Fibroblast of villous mesenchyme (primary cell): ENCODE measurements around the gene OTUD3. TPM values are rescaled to one million over a fixed set of nuclear protein-coding genes. Genes with fewer than 3 reads are reported as not detected.

ENCODE experiments used
- DNase-seq: peaks from one replicate; pipeline ENCODE4 v3.0.0-alpha.2; 2010; ENCODE audit warnings: low read depth
- H3K4me3 ChIP-seq: 2 replicates; pipeline ENCODE4 v1.5.1; 2011; ENCODE audit warnings: low read depth, mild to moderate bottlenecking, low read length
- total RNA-seq: library from RNA; depleted of rRNA; stranded (reverse); fragments of >200 nt; gene quantifications from 2 replicates; pipeline ENCODE4 v1.2.3, GENCODE V29; 2012
- TF ChIP-seq, protein P1 (sequence below): IDR thresholded peaks from 2 replicates; pipeline ENCODE4 v1.5.1; 2012; ENCODE audit warnings: low read depth, mild to moderate bottlenecking, low read length; ENCODE audit not compliant: insufficient read depth

OTUD3 gene
- total RNA-seq, 1 donor = 13.4 TPM

DNA sequence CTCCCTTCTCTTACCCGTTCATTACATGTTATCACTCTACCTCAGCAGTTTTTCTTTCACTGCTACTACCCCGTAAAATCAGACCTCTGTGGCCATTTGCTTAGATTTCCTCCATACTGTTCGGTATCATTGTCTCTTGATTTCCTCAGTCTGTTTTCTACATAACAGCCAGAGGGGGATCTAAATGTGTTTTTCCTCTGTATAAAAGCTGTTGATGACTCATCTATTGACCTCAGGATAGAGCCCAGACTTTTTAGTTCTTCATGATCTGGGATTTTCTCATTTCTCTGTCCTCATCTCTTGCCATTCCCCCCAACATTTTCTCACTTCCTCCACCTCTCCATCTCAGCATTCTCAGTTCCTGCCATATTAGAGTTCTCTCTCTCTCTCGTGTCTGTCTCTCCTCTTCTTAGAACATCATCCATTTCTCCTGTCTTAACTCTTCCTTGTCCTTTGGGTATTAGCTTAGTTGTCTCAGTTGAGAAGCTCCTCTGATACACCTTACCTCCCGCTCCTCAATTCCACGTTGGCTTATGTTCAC is 10.5 kb downstream of the OTUD3 start:
- TF ChIP-seq, protein P1, sequence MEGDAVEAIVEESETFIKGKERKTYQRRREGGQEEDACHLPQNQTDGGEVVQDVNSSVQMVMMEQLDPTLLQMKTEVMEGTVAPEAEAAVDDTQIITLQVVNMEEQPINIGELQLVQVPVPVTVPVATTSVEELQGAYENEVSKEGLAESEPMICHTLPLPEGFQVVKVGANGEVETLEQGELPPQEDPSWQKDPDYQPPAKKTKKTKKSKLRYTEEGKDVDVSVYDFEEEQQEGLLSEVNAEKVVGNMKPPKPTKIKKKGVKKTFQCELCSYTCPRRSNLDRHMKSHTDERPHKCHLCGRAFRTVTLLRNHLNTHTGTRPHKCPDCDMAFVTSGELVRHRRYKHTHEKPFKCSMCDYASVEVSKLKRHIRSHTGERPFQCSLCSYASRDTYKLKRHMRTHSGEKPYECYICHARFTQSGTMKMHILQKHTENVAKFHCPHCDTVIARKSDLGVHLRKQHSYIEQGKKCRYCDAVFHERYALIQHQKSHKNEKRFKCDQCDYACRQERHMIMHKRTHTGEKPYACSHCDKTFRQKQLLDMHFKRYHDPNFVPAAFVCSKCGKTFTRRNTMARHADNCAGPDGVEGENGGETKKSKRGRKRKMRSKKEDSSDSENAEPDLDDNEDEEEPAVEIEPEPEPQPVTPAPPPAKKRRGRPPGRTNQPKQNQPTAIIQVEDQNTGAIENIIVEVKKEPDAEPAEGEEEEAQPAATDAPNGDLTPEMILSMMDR = no peak
- peak; percentile 31 for DNase-seq
- no peak overlapping the region for H3K4me3 ChIP-seq

DNA sequence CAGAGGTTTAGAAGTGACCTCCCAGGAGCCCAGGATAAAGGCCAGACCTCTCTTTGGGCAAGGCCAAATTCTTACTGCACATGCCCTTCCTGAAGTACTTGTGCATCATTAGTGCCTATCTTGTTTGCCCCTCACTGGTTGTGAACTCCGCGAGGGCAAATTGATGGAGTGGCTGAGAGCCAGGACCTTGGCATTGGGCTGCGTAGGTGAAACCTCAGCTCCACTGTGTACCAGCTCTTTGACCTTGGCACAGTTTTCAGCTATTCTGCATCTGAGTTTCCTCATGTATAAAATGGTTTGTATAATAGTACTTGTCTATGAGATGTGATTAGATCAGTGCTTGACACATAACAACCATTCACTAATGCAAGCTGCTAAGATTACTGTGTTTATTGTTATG is 11.5 kb downstream of the OTUD3 start:
- H3K4me3 ChIP-seq = no peak overlapping the region
- TF ChIP-seq, protein P1 = no peak
- no peak for DNase-seq

DNA sequence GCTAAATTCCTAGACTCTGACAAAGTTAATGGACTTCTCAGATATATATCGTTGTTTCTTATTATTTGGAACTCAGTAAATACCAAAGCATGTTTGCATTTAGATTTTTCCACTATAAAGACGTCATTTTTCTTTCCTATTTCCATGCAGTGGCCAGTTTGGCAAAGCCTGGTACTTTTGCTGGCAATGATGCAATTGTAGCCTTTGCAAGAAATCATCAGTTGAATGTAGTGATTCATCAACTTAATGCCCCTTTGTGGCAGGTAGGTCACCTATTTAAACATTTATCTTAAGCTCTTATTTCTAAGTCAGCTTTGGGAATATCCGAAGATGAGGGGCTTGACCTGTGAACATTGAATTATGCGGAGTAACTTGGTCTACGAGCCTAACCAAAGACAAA is 12.0 kb downstream of the OTUD3 start:
- no peak overlapping the region for H3K4me3 ChIP-seq
- TF ChIP-seq, protein P1 = no peak
- no peak for DNase-seq

DNA sequence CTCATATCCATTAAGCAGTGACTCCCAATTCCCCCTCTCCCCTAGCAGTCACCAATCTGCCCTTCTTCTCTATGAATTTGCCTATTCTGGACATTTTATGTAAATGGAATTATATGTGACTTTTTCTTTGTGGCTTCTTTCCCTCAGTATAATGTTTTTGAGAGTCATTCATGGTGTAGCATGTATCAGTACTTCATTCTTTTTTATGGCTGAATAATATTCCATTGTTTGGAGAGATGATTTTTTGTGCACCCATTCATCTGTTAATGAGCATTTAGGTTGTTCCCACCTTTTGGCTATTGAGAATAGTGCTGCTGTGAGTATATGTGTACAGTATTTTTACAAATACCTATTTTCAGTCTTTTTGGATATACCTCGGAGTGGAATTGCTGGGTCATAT is 19.5 kb downstream of the OTUD3 start:
- DNase-seq = no peak
- TF ChIP-seq, protein P1 = no peak
- no peak overlapping the region for H3K4me3 ChIP-seq

DNA sequence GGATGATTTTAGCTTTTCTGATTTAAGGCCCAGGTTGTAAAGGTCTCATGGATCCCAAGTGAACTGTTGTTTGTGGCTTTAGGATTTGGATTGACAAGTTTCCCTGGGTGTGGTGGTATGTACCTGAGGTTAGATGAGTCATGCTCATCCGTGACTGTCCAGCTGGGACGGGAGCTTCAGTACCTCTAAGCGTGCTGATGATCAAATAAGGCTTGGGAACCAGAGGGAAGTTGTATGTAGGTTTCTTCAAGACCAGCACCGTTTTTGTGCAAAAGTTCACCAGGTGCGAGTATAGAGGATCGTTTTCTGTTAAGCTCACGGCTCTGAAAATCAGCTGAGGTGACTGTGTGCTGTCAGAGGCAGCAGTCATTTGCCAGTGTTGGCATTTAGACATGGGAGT is 21.4 kb downstream of the OTUD3 start:
- TF ChIP-seq, protein P1 = no peak
- no peak for DNase-seq
- no peak overlapping the region for H3K4me3 ChIP-seq

DNA sequence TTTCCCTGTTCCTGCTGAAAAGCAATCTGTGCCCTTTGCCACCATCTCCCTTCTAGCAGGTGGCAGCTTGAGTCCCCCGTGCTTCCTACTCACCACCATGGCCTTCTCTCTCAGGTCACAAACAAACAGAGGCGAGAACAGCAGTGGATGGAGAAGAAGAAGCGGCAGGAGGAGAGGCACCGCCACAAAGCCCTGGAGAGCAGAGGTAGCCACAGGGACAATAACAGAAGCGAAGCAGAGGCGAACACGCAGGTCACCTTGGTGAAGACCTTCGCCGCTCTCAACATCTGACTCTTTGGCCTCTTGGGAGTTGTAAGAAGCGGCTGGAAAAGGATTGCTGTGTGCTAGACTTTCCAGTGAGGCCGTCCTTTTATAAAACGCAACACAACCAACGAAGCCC is 25.3 kb downstream of the OTUD3 start:
- H3K4me3 ChIP-seq = no peak overlapping the region
- DNase-seq = no peak
- TF ChIP-seq, protein P1 = no peak

DNA sequence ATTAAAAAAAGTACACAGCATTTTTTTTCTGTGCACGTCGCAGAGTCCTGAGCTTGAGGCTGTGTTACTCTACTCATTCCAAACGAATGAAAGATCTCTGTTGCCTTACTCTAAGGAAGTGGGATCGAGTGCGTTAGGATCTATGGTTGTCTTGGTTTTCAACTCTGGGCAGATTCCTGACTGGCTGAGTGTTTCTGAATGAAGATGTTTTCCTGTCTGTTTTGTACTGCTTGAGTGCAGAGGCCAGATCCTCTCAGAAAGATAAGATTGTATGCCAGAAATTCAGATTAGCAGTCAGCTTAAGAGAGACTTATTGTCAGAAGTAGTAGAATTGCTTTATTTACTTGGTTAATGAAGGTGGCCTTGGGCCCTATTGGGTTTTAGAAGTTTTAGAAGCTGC is 27.2 kb downstream of the OTUD3 start:
- no peak overlapping the region for H3K4me3 ChIP-seq
- TF ChIP-seq, protein P1 = no peak
- no peak for DNase-seq
